ENCODE data around the gene MTCH1.

- TF ChIP-seq, protein P1, sequence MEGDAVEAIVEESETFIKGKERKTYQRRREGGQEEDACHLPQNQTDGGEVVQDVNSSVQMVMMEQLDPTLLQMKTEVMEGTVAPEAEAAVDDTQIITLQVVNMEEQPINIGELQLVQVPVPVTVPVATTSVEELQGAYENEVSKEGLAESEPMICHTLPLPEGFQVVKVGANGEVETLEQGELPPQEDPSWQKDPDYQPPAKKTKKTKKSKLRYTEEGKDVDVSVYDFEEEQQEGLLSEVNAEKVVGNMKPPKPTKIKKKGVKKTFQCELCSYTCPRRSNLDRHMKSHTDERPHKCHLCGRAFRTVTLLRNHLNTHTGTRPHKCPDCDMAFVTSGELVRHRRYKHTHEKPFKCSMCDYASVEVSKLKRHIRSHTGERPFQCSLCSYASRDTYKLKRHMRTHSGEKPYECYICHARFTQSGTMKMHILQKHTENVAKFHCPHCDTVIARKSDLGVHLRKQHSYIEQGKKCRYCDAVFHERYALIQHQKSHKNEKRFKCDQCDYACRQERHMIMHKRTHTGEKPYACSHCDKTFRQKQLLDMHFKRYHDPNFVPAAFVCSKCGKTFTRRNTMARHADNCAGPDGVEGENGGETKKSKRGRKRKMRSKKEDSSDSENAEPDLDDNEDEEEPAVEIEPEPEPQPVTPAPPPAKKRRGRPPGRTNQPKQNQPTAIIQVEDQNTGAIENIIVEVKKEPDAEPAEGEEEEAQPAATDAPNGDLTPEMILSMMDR (IDR thresholded peaks at IDR 0.05 in 2 of 3, conservative IDR thresholded peaks at IDR 0.05 in 1 of 3; ENCODE audit: borderline replicate concordance in 1 of 3, insufficient read depth in 1 of 3, low read depth in 2 of 3, low read length in 2 of 3), result no peak
- no peak for TF ChIP-seq EZH2 (IDR thresholded peaks at IDR 0.05)
- TF ChIP-seq, protein P2, sequence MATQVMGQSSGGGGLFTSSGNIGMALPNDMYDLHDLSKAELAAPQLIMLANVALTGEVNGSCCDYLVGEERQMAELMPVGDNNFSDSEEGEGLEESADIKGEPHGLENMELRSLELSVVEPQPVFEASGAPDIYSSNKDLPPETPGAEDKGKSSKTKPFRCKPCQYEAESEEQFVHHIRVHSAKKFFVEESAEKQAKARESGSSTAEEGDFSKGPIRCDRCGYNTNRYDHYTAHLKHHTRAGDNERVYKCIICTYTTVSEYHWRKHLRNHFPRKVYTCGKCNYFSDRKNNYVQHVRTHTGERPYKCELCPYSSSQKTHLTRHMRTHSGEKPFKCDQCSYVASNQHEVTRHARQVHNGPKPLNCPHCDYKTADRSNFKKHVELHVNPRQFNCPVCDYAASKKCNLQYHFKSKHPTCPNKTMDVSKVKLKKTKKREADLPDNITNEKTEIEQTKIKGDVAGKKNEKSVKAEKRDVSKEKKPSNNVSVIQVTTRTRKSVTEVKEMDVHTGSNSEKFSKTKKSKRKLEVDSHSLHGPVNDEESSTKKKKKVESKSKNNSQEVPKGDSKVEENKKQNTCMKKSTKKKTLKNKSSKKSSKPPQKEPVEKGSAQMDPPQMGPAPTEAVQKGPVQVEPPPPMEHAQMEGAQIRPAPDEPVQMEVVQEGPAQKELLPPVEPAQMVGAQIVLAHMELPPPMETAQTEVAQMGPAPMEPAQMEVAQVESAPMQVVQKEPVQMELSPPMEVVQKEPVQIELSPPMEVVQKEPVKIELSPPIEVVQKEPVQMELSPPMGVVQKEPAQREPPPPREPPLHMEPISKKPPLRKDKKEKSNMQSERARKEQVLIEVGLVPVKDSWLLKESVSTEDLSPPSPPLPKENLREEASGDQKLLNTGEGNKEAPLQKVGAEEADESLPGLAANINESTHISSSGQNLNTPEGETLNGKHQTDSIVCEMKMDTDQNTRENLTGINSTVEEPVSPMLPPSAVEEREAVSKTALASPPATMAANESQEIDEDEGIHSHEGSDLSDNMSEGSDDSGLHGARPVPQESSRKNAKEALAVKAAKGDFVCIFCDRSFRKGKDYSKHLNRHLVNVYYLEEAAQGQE (IDR thresholded peaks at IDR 0.05; ENCODE audit: low read depth), result no peak
- TF ChIP-seq EZH2phosphoT487 (IDR thresholded peaks at IDR 0.05; ENCODE audit: borderline replicate concordance), result no peak
- TF ChIP-seq EGR1 (IDR thresholded peaks at IDR 0.05; ENCODE audit: low read depth), result no peak
- no peak for TF ChIP-seq SP1 (IDR thresholded peaks at IDR 0.05; ENCODE audit: low read depth)
- TF ChIP-seq YY1 (IDR thresholded peaks at IDR 0.05; ENCODE audit: extremely low read depth, insufficient replicate concordance, low read depth, low read length), result no peak
- TF ChIP-seq ZFX (IDR thresholded peaks at IDR 0.05), result no peak
- TF ChIP-seq, protein P3, sequence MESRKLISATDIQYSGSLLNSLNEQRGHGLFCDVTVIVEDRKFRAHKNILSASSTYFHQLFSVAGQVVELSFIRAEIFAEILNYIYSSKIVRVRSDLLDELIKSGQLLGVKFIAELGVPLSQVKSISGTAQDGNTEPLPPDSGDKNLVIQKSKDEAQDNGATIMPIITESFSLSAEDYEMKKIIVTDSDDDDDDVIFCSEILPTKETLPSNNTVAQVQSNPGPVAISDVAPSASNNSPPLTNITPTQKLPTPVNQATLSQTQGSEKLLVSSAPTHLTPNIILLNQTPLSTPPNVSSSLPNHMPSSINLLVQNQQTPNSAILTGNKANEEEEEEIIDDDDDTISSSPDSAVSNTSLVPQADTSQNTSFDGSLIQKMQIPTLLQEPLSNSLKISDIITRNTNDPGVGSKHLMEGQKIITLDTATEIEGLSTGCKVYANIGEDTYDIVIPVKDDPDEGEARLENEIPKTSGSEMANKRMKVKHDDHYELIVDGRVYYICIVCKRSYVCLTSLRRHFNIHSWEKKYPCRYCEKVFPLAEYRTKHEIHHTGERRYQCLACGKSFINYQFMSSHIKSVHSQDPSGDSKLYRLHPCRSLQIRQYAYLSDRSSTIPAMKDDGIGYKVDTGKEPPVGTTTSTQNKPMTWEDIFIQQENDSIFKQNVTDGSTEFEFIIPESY (IDR thresholded peaks at IDR 0.05; ENCODE audit: extremely low read depth, insufficient replicate concordance, low read length), result no peak
Observed at GRCh38 chr6:36933519-36933918, 52.5 kb downstream of the MTCH1 start.

Measured in HCT116 (cell line).